Measurements from ENCODE around the gene LUC7L2. TPM values are rescaled to one million over a fixed set of nuclear protein-coding genes. Genes with fewer than 3 reads are reported as not detected.
A peak's percentile ranks its signal among the peaks of the same experiment; 100 is the strongest.
"Not testable (repeated sequence)": the region's sequence is repeated elsewhere in the genome, so short reads cannot be mapped to it uniquely, and the experiment has no call there.

LUC7L2 gene
- total and polyA plus RNA-seq, 9 of the 15 experiments (the other 6 are each of a cell fraction or from before 2014, with no cell fraction given): 56.1 to 207 (median 141) TPM

DNA sequence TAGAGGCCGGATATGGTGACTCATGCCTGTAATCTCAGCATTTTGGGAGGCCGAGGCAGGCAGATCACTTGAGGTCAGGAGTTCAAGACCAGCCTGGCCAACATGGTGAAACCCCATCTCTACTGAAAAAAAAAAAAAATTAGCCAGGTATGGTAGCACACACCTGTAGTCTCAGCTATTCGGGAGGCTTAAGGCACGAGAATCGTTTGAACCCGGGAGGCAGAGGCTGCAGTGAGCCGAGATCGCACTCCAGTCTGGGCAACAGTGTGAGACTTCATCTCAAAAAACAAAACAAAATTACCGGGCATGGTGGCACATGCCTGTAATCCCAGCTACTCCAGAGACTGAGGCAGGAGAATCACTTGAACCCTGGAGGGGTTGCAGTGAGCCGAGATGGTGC lies 66.0 kb downstream of the LUC7L2 start:
- intact Hi-C loops (cut with micrococcal nuclease): loop anchor here (5.0 kb wide), 1 partner anchor 83 kb away; the partner anchor contains the start of gene FMC1
- ATAC-seq; DNase-seq (ENCODE audit: extremely low read depth in 1 of 4, low spot score in 3 of 4); H4K20me1 ChIP-seq (replicated peaks; ENCODE audit: control insufficient read depth, insufficient read depth, low read length); BruUV-seq (replicated peaks); H3K27ac ChIP-seq (ENCODE audit: extremely low read depth, low read depth, low read length); H3K79me2 ChIP-seq (ENCODE audit: control insufficient read depth, insufficient read depth, low read length); H3K4me2 ChIP-seq (ENCODE audit: insufficient read depth, low read length); H3K27me3 ChIP-seq (ENCODE audit: control insufficient read depth in 2 of 2, insufficient read depth in 2 of 2, low read length in 2 of 2); H3K9ac ChIP-seq (ENCODE audit: insufficient read depth in 1 of 2, low read depth in 2 of 2, low read length in 2 of 2); H2AFZ ChIP-seq (ENCODE audit: low read depth, low read length); H3K4me1 ChIP-seq (replicated peaks in 1 of 2; ENCODE audit: control insufficient read depth in 2 of 2, insufficient read depth in 2 of 2, low read length in 2 of 2); H3K9me3 ChIP-seq (replicated peaks; ENCODE audit: control insufficient read depth, insufficient read depth, low read depth, low read length); in situ Hi-C loops (cut with MboI); H3K9me1 ChIP-seq (ENCODE audit: control insufficient read depth, insufficient read depth, low read length); CTCF ChIA-PET (ENCODE audit: low intra/inter-chr PET ratio); FAIRE-seq; H3K4me3 ChIP-seq; TF ChIP-seq FOXM1 (IDR thresholded peaks at IDR 0.05; ENCODE audit: low read depth): not testable (repeated sequence)
- WGBS (ENCODE audit: insufficient coverage, low coverage, missing lambda C conversion rate): 89% methylated on average over 10 of the region's 10 CpGs
- peaks cover 65% of the 10 kb centered on the region for H3K36me3 ChIP-seq (ENCODE audit: control insufficient read depth, insufficient read depth, low read length)
- POLR2A ChIA-PET: interaction anchor here (0.6 to 1.5 kb wide), 5 partner anchors 9 to 144 kb away, joined by 3 to 7 read pairs (median 3); no protein-coding TSS in a partner anchor
- peak; percentile 62 for TF ChIP-seq SUPT5H (IDR thresholded peaks at IDR 0.05)
- TF ChIP-seq POLR2A (conservative IDR thresholded peaks at IDR 0.05): peak; percentile 70; the same call in 1 of the 2 replicates
- 0 out of 2 replicates have a peak, but pooled peaks have one; percentile 36 for TF ChIP-seq SMARCA4 (IDR thresholded peaks at IDR 0.05)
- TF ChIP-seq POLR2B (IDR thresholded peaks at IDR 0.05; ENCODE audit: low read depth, partially characterized antibody): peak; percentile 44
- 0 out of 2 replicates have a peak, but pooled peaks have one; percentile 21 for TF ChIP-seq FOXM1 (CRISPR knock-in tag; IDR thresholded peaks at IDR 0.05; ENCODE audit: low read depth)
- TF ChIP-seq, protein P1, sequence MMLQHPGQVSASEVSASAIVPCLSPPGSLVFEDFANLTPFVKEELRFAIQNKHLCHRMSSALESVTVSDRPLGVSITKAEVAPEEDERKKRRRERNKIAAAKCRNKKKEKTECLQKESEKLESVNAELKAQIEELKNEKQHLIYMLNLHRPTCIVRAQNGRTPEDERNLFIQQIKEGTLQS (IDR thresholded peaks at IDR 0.05): peak; percentile 50; the same call in 1 of the 2 replicates
- TF ChIP-seq, protein P1 (CRISPR knock-in tag; conservative IDR thresholded peaks at IDR 0.05): not testable (repeated sequence)
- TF ChIP-seq POLR2AphosphoS5 (IDR thresholded peaks at IDR 0.05; ENCODE audit: control insufficient read depth, insufficient read depth, low read depth, low read length): peak; percentile 37; the same call in 1 of the 2 replicates
